Left kidney (tissue), 2 donors: ENCODE results near the gene THSD7A. TPM values are rescaled to one million over a fixed set of nuclear protein-coding genes. Genes with fewer than 3 reads are reported as not detected.

Source experiments
- DNase-seq: peaks from one replicate; pipeline ENCODE4 v3.0.0-alpha.2; 2013
- polyA plus RNA-seq: library from polyadenylated mRNA; unstranded; fragments of 120-200 nt; gene quantifications from one replicate; pipeline ENCODE4 v1.2.1, GENCODE V29; 2013; ENCODE audit not compliant: insufficient read length

The THSD7A gene
- polyA plus RNA-seq, 1 donor, result 86.9 TPM

- no peak for DNase-seq
Measured at GRCh38 chr7:11750191-11750590, 81.8 kb downstream of the THSD7A start.

- DNase-seq, result no peak
Measured at GRCh38 chr7:11749629-11750028, 82.4 kb downstream of the THSD7A start.

GRCh38 chr7:11748884-11749283 lies 83.1 kb downstream of the THSD7A start:
- no peak for DNase-seq

- no peak for DNase-seq
Measured at GRCh38 chr7:11747715-11748485, 84.1 kb downstream of the THSD7A start.

GRCh38 chr7:11746591-11746990 lies 85.4 kb downstream of the THSD7A start:
- no peak for DNase-seq

- DNase-seq, result no peak
Measured at GRCh38 chr7:11743548-11743947, 88.5 kb downstream of the THSD7A start.

- DNase-seq, result no peak
Measured at GRCh38 chr7:11743016-11743415, 89.0 kb downstream of the THSD7A start.

- no peak for DNase-seq
Measured at GRCh38 chr7:11742496-11742895, 89.5 kb downstream of the THSD7A start.

- DNase-seq, result no peak
Measured at GRCh38 chr7:11737723-11738122, 94.3 kb downstream of the THSD7A start.

- no peak for DNase-seq
Measured at GRCh38 chr7:11732207-11732606, 99.8 kb downstream of the THSD7A start.

GRCh38 chr7:11730725-11731124 lies 101.3 kb downstream of the THSD7A start:
- DNase-seq, result no peak

GRCh38 chr7:11727864-11728263 lies 104.1 kb downstream of the THSD7A start:
- DNase-seq, result no peak

GRCh38 chr7:11726794-11727155 lies 105.2 kb downstream of the THSD7A start:
- DNase-seq, result no peak

GRCh38 chr7:11726001-11726793 lies 105.8 kb downstream of the THSD7A start:
- no peak for DNase-seq

GRCh38 chr7:11716185-11716584 lies 115.8 kb downstream of the THSD7A start:
- no peak for DNase-seq

GRCh38 chr7:11714676-11715075 lies 117.3 kb downstream of the THSD7A start:
- no peak for DNase-seq

GRCh38 chr7:11714205-11714604 lies 117.8 kb downstream of the THSD7A start:
- DNase-seq, result no peak

- no peak for DNase-seq
Measured at GRCh38 chr7:11713352-11713751, 118.6 kb downstream of the THSD7A start.

GRCh38 chr7:11710377-11710776 lies 121.6 kb downstream of the THSD7A start:
- no peak for DNase-seq

- DNase-seq, result no peak
Measured at GRCh38 chr7:11709196-11709595, 122.8 kb downstream of the THSD7A start.

GRCh38 chr7:11707606-11708193 lies 124.3 kb downstream of the THSD7A start:
- DNase-seq, result no peak

GRCh38 chr7:11706666-11707605 lies 125.1 kb downstream of the THSD7A start:
- no peak for DNase-seq
